Prostate gland (tissue), 2 donors: ENCODE measurements around the gene TEX264.

Source experiments
- CTCF ChIP-seq, 4 experiments: fragments of 200-600 bp in 2 of 4; fragments of 450-650 bp in 2 of 4; sonication (generic) in 2 of 4; IDR thresholded peaks; 1 replicate in 3 of 4; 2 replicates in 1 of 4; pipeline ENCODE4 v1.5.1; 2016 to 2019; ENCODE audit warnings: antibody characterized with exemption in 4 of 4, mild to moderate bottlenecking in 2 of 4, moderate library complexity in 2 of 4
- POLR2A ChIP-seq: fragments of 450-650 bp; IDR thresholded peaks from one replicate; pipeline ENCODE4 v1.6.1; 2016; ENCODE audit warnings: antibody characterized with exemption, mild to moderate bottlenecking

- no peak for TF ChIP-seq POLR2A
- TF ChIP-seq CTCF (IDR thresholded peaks at IDR 0.05) = no peak
Measured at GRCh38 chr3:51675201-51675611, 4.2 kb downstream of the TEX264 start.
